GM19452 (cell line): Measurements from ENCODE around the gene ADGRV1.
"Not testable (repeated sequence)": the region's sequence is repeated elsewhere in the genome, so short reads cannot be mapped to it uniquely, and the experiment has no call there.

Experiments
- ATAC-seq: cut with Tn5 transposase; IDR thresholded peaks from one replicate; pipeline ENCODE4 v1.9.1; 2021; ENCODE audit not compliant: unreplicated experiment

ADGRV1 gene

GRCh38 chr5:90551376-90551775 lies 7.2 kb upstream of the ADGRV1 start:
- no peak for ATAC-seq

- no peak for ATAC-seq
Measured at GRCh38 chr5:90553711-90554110, 4.9 kb upstream of the ADGRV1 start.

GRCh38 chr5:90554358-90555006 lies 4.1 kb upstream of the ADGRV1 start:
- ATAC-seq = no peak

GRCh38 chr5:90555666-90556065 lies 2.9 kb upstream of the ADGRV1 start:
- no peak for ATAC-seq

- ATAC-seq = no peak
Measured at GRCh38 chr5:90557391-90557790, 1.2 kb upstream of the ADGRV1 start.

GRCh38 chr5:90557871-90558270 lies 726 bp upstream of the ADGRV1 start:
- ATAC-seq = no peak

- ATAC-seq = no peak
Measured at GRCh38 chr5:90560771-90561170, 2.2 kb downstream of the ADGRV1 start.

- ATAC-seq = no peak
Measured at GRCh38 chr5:90561766-90562165, 3.2 kb downstream of the ADGRV1 start.

GRCh38 chr5:90562341-90562740 lies 3.7 kb downstream of the ADGRV1 start:
- ATAC-seq = no peak

- ATAC-seq = no peak
Measured at GRCh38 chr5:90563108-90563507, 4.5 kb downstream of the ADGRV1 start.

- ATAC-seq = no peak
Measured at GRCh38 chr5:90565491-90565890, 6.9 kb downstream of the ADGRV1 start.

GRCh38 chr5:90569084-90569483 lies 10.5 kb downstream of the ADGRV1 start:
- no peak for ATAC-seq

- ATAC-seq = no peak
Measured at GRCh38 chr5:90570034-90570433, 11.4 kb downstream of the ADGRV1 start.

- no peak for ATAC-seq
Measured at GRCh38 chr5:90571147-90571773, 12.7 kb downstream of the ADGRV1 start.

- ATAC-seq = no peak
Measured at GRCh38 chr5:90575712-90576111, 17.1 kb downstream of the ADGRV1 start.

- ATAC-seq = not testable (repeated sequence)
Measured at GRCh38 chr5:90576566-90576965, 18.0 kb downstream of the ADGRV1 start.

- ATAC-seq = not testable (repeated sequence)
Measured at GRCh38 chr5:90579905-90580304, 21.3 kb downstream of the ADGRV1 start.

- no peak for ATAC-seq
Measured at GRCh38 chr5:90581956-90582355, 23.4 kb downstream of the ADGRV1 start.

GRCh38 chr5:90585337-90585986 lies 26.9 kb downstream of the ADGRV1 start:
- ATAC-seq = no peak

- ATAC-seq = no peak
Measured at GRCh38 chr5:90586469-90586868, 27.9 kb downstream of the ADGRV1 start.

- ATAC-seq = no peak
Measured at GRCh38 chr5:90590170-90590569, 31.6 kb downstream of the ADGRV1 start.

GRCh38 chr5:90593083-90593482 lies 34.5 kb downstream of the ADGRV1 start:
- ATAC-seq = not testable (repeated sequence)
